MM.1S (cell line): ENCODE measurements around the gene GINM1.

Experiments used
- CTCF ChIP-seq: fragments of 300-600 bp; sonication (generic); IDR thresholded peaks from 2 replicates; pipeline ENCODE4 v1.5.1; 2016; ENCODE audit warnings: antibody characterized with exemption, low read length, mixed read lengths
- EZH2 ChIP-seq: fragments of 300-600 bp; sonication (generic); optimal IDR thresholded peaks from 2 replicates; pipeline ENCODE3; 2017; ENCODE audit warnings: low read depth, mild to moderate bottlenecking, antibody characterized with exemption, low read length, mixed read lengths

DNA sequence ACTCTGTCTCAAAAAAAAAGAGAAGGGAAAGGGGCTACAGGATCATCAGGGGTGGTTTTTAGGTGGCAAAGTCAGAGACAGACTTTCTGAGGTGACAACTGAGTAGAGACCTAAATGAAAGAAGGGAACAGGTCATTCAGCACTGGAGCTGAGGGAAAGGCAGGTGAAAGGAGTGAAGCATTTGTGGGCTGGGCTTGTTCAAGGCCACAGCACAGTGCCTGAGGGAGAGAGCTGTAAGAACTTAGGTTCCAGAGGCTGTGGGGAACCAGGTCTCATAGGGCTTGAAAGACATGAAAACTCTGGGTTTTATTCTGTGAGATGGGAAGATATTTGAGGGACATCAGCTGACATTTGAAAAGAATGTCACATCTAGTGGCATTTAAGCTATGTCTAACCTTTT, 61.5 kb downstream of the GINM1 start:
- TF ChIP-seq CTCF (no peak), EZH2 (no peak)
